GM19463 (cell line): Measurements from ENCODE around the gene STPG3.

Source experiments
- ATAC-seq: cut with Tn5 transposase; IDR thresholded peaks from one replicate; pipeline ENCODE4 v1.9.1; 2021; ENCODE audit warnings: mild to moderate bottlenecking, moderate library complexity; ENCODE audit not compliant: unreplicated experiment

The STPG3 gene

DNA sequence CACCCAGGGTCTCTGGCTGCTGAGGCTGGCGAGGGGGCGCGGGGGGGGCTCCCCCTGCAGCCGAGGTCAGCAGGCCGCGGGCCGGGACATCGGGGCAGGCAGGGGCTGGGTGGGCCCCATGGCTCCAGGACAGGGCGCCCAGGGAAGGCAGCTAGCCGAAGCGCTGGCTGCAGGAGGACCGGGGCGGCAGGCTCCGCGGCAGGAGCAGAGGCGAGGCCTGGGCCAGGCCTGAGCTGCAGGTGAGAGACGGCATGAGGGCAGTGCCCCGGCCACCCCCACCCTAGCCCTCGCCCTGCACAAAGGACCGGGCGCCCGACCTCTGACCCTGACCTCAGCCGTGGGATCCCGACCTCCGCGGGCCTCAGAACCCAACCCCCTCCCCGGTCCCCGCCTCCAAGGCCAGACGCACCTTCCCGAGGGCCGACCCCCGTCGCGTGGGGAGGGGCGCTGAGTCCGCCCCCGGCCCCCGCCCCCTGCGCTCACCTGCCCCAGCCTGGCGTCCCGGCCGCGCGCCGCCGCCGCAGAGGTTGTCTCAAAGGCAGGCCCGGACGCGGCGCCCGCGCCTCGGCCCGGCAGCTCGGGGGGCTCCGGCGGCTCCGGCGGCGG is 29.5 kb upstream of the STPG3 start:
- no peak for ATAC-seq

DNA sequence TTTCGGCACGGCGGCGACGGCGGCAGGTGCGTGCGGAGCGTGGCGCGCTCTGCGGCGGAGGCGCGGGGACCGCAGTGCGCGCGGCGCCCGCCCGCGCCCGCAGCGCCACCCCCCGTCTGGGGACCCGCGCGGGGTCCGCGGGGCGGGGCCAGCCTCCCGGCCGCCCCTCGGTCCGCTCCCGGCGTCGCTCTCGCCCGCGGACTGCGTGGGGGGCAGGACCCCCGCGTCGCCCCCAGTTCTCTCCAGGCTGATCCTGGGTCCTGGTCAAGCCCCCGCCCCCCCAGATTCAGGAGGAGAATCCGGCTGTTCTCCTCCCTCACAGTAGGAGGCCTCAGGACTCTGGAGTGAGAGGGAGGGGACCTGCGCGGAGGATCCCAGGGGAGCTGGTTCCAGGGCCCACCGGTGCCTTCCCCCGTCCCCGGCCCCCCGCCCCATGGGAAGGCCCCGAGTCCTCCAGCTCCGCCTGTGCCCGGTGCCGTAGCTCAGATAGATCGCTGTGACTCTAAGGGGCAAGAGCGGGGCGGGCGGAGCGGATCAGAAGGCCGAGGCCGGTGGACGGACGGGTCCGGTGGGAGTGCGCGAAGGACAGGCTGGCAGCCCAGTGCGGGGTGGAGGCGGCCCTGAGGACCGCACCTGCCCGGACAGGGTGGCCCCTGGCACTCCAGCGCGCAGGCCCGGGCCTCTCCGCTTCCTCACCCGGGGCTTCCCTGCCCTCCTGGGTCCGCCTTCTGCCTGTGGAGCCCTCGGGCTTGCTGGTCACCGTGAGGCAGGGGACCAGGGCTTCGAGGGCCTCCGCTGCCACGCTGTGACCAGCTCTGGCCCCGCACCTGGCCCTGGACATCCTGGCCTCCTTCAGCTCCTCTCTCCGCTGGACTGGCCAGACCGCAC is 28.7 kb upstream of the STPG3 start, which contains the start of gene RNF208:
Gene RNF208 (minus strand): TSS at position 51 of the 888 bp plus-strand sequence. CDS start 1,028 bp downstream, outside the sequence.
- no peak for ATAC-seq

DNA sequence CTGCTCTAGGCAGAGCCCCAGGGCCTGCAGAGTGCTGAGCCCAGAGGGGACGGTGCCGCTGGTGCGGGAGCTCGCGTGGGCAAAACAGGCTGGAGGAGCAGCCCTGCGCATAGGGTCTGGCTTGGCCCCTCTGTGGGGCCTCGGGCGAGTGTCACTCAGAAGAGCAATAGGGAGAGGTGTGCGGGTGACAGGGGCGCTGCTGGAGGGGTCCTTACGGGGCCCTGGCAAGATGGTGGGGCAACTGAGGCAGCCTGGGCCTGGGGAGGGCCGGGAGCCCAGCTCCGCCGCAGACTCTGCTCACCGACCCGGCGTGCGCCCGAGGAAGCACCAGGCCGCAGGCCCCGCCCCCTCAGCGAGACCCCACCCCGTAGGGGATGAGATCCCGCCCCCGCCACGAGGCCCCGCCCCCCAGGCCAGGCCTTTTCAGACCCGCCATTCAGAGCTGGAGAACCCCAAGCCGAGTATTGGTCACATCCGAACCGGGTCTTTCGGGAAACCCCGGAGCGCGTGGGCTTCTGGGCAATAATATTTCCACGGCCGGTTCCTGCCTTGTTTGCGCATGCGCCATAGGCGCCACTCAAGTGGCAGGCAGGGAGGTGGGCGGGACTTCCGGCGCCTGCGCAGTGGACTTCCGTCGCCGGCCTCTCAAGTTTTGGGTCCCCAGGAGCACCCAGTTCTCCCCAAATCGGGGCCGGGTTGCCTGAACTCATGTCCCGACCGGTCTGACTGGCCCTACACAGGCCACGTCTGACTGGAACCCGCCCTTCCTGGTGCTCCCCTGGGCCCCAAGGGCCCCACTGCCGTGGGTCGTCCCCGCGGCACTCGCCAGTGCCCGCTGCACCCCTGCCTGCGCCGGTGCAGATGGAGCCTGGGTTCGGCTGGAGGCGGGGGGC is 27.8 kb upstream of the STPG3 start:
- ATAC-seq: peak; percentile 65

DNA sequence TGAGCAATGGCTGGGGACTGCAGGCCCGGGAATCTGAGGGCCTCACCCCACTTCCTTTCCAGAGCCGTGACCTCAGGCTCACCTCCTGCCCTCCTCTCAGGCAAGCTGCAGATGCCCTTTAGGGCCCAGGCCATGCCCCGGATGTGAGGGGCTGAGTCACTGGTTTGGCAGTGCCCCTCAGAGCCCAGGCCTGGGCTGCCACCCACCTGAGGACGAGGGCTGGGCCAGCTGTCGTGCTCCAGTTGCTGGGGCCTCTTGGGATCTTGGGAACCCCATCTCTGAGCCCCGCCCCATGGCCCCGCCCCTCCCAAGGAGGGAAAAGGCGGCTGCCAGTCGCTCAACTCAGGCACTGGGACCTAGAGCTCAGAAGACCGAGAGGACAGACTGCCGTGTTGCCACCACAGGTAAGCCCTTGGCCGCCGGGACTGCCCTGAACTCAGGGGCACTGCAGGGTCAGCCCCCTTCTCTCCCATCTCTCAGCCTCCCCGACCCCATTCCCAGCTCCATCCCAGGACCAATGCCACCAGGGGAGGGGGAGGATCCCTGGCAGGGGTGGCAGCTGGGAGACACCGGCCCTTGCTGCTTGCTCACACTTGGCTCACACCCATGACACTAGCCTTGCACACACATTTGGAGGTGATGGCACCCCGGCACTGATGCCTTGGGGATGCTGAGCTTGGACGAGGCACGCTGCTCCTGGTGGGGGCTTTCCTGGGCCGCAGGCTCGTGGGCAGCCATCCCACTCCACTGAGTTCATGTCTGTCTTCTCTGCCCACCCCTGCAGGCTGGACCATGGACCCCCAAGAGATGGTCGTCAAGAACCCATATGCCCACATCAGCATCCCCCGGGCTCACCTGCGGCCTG is 26.0 kb upstream of the STPG3 start, which contains the start of gene CYSRT1:
Gene CYSRT1 (plus strand): TSS at position 345 of the 865 bp plus-strand sequence. CDS start 448 bp downstream, at position 793.
- no peak for ATAC-seq

DNA sequence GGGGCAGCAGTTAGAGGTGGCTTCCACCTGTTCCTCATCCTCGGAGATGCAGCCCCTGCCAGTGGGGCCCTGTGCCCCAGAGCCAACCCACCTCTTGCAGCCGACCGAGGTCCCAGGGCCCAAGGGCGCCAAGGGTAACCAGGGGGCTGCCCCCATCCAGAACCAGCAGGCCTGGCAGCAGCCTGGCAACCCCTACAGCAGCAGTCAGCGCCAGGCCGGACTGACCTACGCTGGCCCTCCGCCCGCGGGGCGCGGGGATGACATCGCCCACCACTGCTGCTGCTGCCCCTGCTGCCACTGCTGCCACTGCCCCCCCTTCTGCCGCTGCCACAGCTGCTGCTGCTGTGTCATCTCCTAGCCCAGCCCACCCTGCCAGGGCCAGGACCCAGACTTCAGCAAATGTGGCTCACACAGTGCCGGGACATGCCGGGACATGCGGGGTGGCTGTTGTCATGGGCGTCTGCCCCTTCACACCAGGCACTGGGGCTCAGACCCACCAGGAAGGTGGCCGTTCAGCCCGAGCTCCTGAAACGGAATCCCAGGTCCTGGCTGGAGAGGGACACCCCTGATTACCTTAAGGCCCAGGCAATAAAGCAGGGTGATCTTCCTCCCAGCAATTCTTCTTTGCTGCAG is 25.3 kb upstream of the STPG3 start:
- no peak for ATAC-seq

DNA sequence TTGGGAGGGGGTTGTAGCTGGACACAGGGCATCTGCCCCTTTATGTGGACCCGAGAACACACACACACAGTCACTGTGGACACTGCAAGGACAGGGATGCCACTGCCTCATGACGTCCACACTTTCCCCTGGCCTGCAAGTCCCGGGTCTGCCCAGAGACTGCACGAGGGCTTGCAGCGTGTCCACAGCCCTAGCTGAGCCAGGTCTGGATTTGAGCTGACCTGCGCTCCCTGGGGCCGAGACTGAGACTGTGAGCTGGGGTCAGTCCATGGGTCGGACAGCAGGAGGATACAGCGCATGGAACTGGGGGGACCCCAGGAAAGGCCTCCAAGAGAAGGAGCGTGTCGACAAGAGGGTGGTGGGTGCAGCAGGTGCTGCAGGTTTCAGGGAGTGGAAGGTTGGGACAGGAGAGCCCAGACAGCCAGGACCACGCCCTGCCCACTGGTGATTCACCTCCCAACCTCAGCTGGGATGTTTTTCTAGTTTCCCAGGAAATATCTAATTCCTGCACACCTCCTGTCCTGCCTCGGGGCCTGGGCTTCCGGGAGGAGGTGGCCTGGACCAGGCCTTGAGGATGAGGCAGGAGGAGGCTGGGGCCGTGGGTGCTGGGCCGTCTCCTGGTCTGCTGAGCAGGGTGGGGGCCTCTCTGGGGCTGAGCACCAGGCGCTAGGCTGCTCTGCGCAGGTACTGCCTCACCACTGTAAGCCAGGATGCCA is 24.6 kb upstream of the STPG3 start:
- no peak for ATAC-seq

DNA sequence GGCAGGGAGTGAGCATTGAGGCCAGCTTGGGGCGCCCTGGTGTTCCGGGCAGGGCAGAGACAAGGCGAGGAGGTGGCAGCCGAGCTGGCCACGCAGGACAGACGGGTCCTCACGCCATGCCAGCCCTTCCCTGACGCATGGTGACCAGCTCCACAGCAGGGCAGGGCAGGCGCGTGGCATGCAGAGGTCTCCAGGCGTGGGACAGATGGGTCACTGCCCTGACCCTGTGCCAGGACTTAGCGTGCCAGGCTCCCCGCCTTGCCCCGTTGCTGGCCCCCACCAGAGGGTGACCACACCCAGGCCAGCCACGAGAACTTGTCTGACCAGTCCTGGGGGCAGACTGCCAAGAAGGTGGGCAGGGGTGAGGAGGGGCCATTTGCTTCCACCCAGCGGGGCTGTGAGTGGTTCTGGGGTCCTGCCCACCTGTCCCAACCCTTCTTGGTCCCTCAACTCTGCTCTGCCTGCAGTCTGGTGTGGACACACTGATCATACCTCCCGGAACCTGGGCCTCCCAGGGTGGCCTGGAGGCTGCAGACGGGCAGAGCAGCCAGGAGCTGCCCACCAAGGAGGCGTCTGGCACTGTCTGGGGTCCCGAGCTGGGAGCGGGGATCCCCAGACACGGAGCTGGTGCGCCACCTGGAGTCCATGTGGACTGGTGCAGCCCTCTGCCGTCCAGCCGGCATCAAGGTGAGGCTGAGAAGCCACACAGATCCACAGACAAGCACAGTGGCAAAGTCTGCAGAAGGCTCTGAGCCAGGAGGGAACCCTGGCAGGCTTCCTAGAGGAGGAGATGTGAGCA is 23.8 kb upstream of the STPG3 start, which contains the start of gene RNF224:
Gene RNF224 (plus strand): TSS at position 449 of the 799 bp plus-strand sequence. CDS start 834 bp downstream, outside the sequence.
- no peak for ATAC-seq

DNA sequence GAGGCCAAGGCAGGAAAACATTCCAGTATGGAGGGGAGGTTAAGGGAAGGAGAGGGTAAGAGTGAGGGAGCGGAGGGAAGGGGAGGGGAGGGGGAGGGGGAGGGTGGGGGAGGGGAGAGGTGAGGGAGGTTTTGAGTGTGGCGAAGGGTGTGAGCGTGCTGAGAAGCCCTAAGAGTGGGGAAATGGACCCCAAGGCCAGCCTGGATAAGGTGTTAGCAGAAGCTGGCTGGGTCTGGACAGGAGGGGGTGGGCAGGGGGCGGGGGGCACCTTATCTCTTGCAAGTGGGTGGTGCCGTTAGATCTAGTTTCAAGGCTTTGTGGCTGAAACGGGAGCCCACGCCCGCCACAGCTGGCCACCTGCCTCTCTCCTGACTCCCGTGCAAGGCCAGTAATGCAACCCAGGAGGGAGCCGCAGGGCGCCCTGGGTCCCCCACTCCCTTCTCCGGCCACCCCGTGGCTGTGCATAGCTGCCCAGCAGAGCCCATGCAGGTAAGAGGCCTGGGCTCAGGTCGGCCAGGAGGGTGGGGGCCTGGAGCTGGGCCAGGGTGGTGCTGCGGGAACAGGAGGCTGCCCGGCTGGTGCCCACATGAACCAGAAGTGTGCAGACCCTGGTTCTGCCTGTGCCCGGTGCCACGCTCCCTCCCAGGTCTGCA is 23.1 kb upstream of the STPG3 start:
- no peak for ATAC-seq

DNA sequence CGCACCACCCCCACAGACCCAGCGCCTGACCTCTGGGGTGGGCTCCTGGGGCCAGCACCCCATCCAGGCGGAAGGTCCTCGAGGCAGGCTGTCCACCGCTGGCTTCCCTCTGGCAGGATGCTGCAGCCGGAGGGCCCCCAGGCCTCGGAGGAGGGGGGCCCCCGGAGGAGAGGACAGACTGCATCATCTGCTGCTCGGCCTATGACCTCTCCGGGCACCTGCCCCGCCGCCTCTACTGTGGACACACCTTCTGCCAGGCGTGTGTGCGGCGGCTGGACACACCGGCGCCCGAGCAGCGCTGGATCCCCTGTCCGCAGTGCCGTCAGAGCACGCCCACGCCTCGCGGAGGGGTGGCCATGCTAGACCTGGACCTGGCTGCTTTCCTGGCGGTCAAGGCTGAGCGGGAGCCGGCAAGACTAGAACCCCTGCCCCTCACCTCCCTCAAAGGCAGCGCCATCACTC is 22.5 kb upstream of the STPG3 start:
- ATAC-seq: no peak

DNA sequence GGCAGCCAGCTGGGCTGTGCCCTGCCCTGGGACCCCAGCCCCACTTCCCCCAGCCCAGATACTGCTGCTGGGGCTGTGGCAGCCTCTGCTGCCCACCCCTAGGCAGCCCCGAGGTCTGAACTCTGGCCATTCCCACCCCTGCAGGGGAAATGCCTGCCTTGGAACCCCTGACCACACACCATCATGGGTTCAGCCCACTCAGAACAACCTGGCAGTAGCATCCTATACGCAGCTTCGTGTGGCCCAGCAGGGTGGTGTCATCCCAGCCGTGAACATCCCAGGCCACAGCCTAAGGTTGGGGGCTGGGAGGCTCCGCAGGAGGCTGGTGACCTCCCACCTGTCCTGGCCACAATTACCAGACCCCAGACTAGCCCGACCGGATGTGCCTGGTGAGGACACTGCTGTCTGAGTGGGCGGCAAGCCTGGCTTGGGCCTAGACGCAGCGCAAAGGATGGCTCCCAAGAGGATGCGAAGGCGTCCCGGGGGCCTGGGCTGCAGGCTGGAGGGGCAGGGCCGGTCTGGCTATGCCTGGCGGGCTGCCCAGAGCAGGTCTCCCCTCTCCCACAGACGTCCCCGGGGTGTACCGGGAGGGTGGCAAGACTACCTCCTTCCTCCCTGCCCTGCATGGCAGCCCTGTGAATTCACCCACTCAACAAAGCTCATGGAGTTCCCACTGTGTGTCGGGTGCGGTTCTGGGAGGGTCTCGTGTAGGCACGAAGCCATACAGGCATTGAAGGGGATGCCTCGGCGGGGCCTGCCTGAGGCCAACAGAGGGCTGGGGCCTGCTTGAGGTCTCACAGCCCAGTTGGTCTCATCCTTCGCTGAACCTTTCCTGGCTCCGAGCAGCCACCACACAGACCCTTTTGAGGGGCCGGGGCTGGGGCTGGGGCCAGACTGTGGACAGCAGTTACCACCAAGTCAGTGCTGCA is 21.9 kb upstream of the STPG3 start:
- no peak for ATAC-seq

DNA sequence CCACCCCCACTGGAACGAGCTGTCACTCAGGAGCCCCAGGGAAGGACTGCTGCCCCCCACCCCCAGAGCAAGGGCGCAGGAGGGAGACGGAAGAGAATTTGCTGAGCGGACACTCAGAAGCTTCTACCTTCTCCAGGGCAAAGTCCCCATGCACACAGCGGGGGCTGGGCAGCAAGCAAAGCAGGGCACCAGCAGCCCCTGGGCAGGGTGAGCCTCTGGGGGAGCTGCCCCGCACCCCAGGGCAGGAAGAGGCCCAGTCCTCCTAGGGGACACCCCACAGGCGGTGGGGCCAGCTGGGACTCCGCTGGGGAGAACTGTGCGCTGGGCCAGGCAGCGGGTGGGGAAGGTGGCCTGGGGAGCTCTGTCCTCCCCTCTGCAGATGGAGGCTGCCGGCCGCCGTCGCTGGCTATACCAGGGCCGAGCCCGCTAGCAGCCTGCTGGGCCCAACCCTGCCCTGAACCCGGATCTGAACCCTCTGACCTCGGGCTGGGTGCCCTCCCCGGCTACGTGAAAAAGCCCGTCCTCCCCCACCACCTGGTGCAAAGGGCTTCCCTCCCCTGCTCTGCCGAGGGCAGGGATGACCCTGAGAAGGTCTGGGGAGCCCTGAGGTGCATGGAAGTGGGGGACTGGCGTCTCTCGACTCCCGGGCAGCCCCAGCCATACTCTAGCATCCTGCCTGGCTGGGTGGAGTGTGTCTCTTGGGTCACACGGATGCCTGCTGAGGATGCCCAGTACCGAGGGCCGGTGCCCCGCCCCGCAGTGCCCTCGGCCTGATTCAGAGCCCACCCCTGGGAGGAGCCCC is 21.0 kb upstream of the STPG3 start:
- ATAC-seq: no peak

DNA sequence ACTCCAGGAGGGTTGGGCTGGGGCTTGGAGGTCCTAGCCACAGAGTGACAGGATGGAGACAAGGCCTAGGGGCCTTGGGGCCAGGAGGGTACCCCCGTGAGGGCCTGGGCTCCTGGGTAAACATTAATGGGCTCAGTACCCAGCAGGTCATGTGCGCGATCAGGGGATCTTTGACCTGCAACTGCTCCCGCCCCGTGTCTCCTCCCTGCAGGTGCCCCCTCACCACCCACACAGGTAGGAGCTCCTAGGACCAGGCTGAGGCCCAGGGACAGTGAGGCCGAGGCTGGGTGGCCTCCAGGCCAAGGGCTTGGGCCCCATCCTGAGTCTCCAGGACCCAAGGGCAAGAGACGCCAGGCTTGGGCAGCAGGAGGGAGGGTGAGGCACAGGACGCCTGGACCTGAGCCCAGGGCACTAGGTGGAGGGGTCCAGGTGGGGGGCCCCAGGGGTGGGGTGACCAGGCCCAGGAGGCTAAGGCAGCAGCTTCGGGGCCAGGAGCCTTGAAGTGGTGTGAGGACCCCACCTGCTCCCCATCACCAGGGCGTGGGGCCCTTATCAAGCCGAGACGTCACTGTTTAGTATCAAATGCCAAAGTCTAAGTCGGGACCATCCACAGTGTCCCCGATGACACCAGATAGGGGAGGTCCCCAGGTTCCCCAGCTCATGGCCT is 20.2 kb upstream of the STPG3 start, which contains the start of gene SLC34A3:
Gene SLC34A3 (plus strand): TSS at position 197 of the 667 bp plus-strand sequence. CDS start 802 bp downstream, outside the sequence.
- ATAC-seq: no peak

DNA sequence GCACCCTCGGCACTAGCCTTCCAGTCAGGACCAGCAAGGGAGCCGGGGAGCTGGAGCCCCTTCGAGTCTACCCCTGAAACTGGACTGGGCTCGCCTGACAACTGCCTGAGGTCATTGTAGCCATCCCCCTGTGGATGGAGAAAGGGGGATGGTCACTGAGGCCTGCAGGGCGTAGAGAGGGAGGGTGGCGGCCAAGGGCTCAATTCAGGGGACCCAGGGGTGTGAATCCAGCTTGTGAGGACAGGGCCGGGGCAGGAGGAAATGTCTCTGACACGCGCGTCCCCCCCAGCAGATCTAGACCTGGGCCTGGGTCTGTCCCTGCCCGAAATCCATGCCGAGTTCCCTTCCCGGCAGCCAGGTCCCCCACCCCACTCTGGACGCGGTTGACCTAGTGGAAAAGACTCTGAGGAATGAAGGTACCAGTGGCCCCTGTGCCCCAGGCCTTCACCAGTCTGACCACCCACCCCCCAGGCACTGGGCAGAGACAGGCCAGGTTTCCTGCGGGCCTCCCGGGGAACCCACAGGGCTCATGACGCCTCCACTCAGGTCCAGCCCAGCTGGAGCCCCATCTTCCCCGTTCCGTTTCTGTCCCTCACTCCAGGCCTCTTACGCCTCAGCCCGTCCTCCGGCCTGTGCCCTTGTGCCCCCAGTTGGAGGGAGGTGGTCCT is 19.6 kb upstream of the STPG3 start:
- no peak for ATAC-seq

DNA sequence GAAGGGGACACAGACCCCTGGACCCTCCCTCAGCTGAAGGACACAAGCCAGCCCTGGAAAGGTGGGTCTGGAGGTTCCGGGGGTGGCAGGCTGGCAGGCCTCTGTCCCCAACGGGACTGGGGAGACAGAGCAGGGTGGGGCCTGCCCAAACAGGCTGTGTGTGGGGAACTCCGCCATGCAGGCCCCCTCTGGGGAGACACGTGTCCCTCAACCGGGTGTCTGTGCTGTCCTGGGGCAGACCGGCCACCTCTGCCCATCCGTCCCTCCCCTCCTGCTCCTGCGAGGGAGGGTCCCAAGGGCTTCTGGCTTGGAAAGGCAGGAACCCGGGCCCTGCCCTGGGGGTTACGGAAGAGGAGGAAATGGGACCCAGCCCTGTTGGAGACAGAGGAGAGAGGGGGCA is 19.0 kb upstream of the STPG3 start:
- no peak for ATAC-seq
